Lower leg skin (tissue), 4 donors: ENCODE data around the gene PTPN1. TPM values are rescaled to one million over a fixed set of nuclear protein-coding genes. Genes with fewer than 3 reads are reported as not detected.

Experiments used
- DNase-seq, 2 donors: peaks; one replicate each; pipeline ENCODE4 v3.0.0-alpha.2; 2019; ENCODE audit warnings: low spot score in 2 of 2
- H3K4me3 ChIP-seq: fragments of 200-600 bp; sonication (generic); 2 replicates; pipeline ENCODE4 v1.5.1; 2017; ENCODE audit warnings: mild to moderate bottlenecking, low read depth; ENCODE audit not compliant: poor library complexity, severe bottlenecking
- CTCF ChIP-seq, 3 donors: fragments of 450-650 bp; IDR thresholded peaks; one replicate each; pipeline ENCODE4 v1.5.1; 2016; ENCODE audit warnings: antibody characterized with exemption in 3 of 3, mild to moderate bottlenecking in 3 of 3, moderate library complexity in 2 of 3
- POLR2A ChIP-seq, 2 donors: fragments of 450-650 bp; IDR thresholded peaks; one replicate each; pipeline ENCODE4 v1.6.1; 2016 to 2017; ENCODE audit warnings: antibody characterized with exemption in 2 of 2, mild to moderate bottlenecking in 1 of 2, moderate library complexity in 1 of 2
- WGBS, 2 donors: methylation state at CpG; one replicate each; pipeline ENCODE4 v1.1.5; 2018; 5-methylcytosine and 5-hydroxymethylcytosine counted together
- intact Hi-C: fragments of 100-400 bp; cut with DNase I; formaldehyde crosslinking; loops from one replicate; pipeline ENCODE4 v1.15.0; 2023; ENCODE audit warnings: low total_unique reads
- total RNA-seq, 4 donors: library from RNA; depleted of rRNA; stranded (reverse); fragments of >200 nt; gene quantifications; one replicate each; pipeline ENCODE4 v1.1.0, GENCODE V29; 2016

PTPN1 gene
- total RNA-seq, 4 donors from 2014 or later: 19.1 to 29.8 (median 23.3) TPM

- 93% methylated on average over 29 to 32 of the region's 32 CpGs for WGBS, 2 donors
- no peak overlapping the region for H3K4me3 ChIP-seq
- DNase-seq: no peak
- intact Hi-C loops: no loop called here
- TF ChIP-seq POLR2A (IDR thresholded peaks at IDR 0.05): no peak
- no peak for TF ChIP-seq CTCF (IDR thresholded peaks at IDR 0.05)
Observed at GRCh38 chr20:50607850-50608749, 97.9 kb downstream of the PTPN1 start.

GRCh38 chr20:50608750-50609104 is 98.5 kb downstream of the PTPN1 start:
- intact Hi-C loops: no loop called here
- TF ChIP-seq POLR2A (IDR thresholded peaks at IDR 0.05) (no peak), CTCF (IDR thresholded peaks at IDR 0.05) (no peak)
- no peak overlapping the region for H3K4me3 ChIP-seq
- WGBS, 2 donors: 96 to 98% methylated on average over 9 to 13 of the region's 13 CpGs
- DNase-seq: no peak

GRCh38 chr20:50609438-50609989 is 99.3 kb downstream of the PTPN1 start:
- intact Hi-C loops: no loop called here
- WGBS, 2 donors: 94% methylated on average over 24 to 28 of the region's 28 CpGs
- no peak overlapping the region for H3K4me3 ChIP-seq
- no peak for DNase-seq
- TF ChIP-seq POLR2A (IDR thresholded peaks at IDR 0.05) (no peak), CTCF (IDR thresholded peaks at IDR 0.05) (no peak)

GRCh38 chr20:50610212-50610718 is 100.1 kb downstream of the PTPN1 start:
- H3K4me3 ChIP-seq: no peak overlapping the region
- TF ChIP-seq POLR2A (IDR thresholded peaks at IDR 0.05): no peak
- DNase-seq: no peak
- intact Hi-C loops: no loop called here
- 73 to 76% methylated on average over 4 of the region's 4 CpGs for WGBS, 2 donors

GRCh38 chr20:50611128-50611810 is 101.1 kb downstream of the PTPN1 start:
- no peak overlapping the region for H3K4me3 ChIP-seq
- intact Hi-C loops: no loop called here
- TF ChIP-seq POLR2A (IDR thresholded peaks at IDR 0.05) (no peak), CTCF (IDR thresholded peaks at IDR 0.05) (no peak)
- 59 to 74% methylated on average over 15 of the region's 15 CpGs for WGBS, 2 donors
- DNase-seq: no peak
